BLaER1 treated with 17β-estradiol and CSF1 and Interleukin-3, amounts not matched to agents 10 nM and 100 nM (cell line): Measurements from ENCODE around the gene INPP5A.

Experiments
- H3K27ac ChIP-seq, 11 experiments: shearing (Covaris generic); formaldehyde crosslinking; 2 replicates each; pipeline ENCODE4 v1.8.1; 2022
- H3K27me3 ChIP-seq, 11 experiments: shearing (Covaris generic); formaldehyde crosslinking; 2 replicates each; pipeline ENCODE4 v1.8.1; 2022
- H3K36me3 ChIP-seq, 11 experiments: shearing (Covaris generic); formaldehyde crosslinking; 2 replicates each; pipeline ENCODE4 v1.8.1; 2022
- H3K4me1 ChIP-seq, 10 experiments: shearing (Covaris generic); formaldehyde crosslinking; 2 replicates each; pipeline ENCODE4 v1.8.1; 2022
- H3K4me2 ChIP-seq, 11 experiments: shearing (Covaris generic); formaldehyde crosslinking; 2 replicates each; pipeline ENCODE4 v1.8.1; 2022
- H3K4me3 ChIP-seq, 10 experiments: shearing (Covaris generic); formaldehyde crosslinking; 2 replicates each; pipeline ENCODE4 v1.8.1; 2022
- H3K9ac ChIP-seq, 11 experiments: shearing (Covaris generic); formaldehyde crosslinking; 2 replicates each; pipeline ENCODE4 v1.8.1; 2022
- H3K9me3 ChIP-seq, 11 experiments: shearing (Covaris generic); formaldehyde crosslinking; replicated peaks in 1 of 11; 2 replicates each; pipeline ENCODE4 v1.8.1; 2022
- H4K20me1 ChIP-seq, 11 experiments: shearing (Covaris generic); formaldehyde crosslinking; 2 replicates each; pipeline ENCODE4 v1.8.1; 2022
- Cebpa-rat ChIP-seq, 11 experiments: shearing (Covaris generic); IDR thresholded peaks; 2 replicates each; pipeline ENCODE4 v1.8.1; 2022

Gene INPP5A

DNA sequence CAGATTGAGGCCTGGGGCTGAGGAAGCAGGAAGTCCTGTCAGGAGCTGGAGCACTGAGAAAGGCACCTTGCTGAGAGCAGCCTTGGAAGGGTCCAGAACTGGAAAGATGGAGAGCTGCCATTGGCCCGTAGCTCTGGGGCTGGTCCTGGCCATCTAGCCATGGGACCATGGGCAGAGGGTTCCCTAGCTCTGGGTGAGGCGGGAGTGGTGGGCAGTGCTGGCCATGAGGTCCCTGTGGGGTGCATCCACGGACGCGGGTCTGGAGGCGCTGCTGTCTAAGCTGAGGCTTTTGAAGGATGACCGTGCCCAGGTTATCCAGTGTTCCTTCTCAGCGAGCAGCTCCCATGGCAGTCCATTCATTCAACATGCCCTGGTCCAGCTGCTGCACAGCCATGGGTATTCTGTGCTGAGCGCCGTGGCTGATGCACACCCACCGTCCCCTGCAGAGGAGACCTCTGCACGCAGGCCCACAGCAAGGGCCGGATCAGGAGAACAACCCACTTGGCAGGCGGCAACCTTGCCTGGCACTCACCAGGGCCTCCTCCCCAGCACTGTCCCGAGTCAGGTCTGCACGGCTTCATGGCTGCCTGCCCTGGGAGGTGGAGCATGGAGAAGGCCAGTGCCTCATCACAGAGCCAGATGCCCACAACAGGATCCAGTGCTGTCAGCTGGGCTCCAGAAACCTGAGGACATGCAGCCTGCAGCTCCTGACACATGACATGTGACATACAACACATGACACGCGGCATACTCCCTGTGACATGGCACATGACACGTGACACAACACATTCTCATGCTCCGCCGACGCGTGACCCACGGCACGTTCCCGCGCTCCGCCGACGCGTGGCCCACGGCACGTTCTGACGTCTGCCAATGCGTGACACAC lies 121.9 kb downstream of the INPP5A start:
- peaks cover 0 to 60% (median 26%) of the 10 kb centered on the region in 11 experiments; a peak in 19 of 22 replicates for H3K36me3 ChIP-seq
- H3K27ac ChIP-seq, result no peak overlapping the region
- no peak overlapping the region for H3K9ac ChIP-seq
- H3K4me2 ChIP-seq, result no peak overlapping the region
- H4K20me1 ChIP-seq, result peaks cover 0 to 92% (median 69%) of the 10 kb centered on the region in 11 experiments; a peak in 20 of 22 replicates
- H3K9me3 ChIP-seq, result peaks cover 0 to 10% (median 5%) of the 10 kb centered on the region in 11 experiments; a peak in 10 of 22 replicates
- peaks cover 0 to 17% (median 0%) of the 10 kb centered on the region in 11 experiments; a peak in 5 of 22 replicates for H3K27me3 ChIP-seq
- no peak for TF ChIP-seq Cebpa-rat (IDR thresholded peaks at IDR 0.05)
- H3K4me3 ChIP-seq, result no peak overlapping the region
- H3K4me1 ChIP-seq, result peaks cover 13 to 37% (median 27%) of the 10 kb centered on the region in 10 experiments

DNA sequence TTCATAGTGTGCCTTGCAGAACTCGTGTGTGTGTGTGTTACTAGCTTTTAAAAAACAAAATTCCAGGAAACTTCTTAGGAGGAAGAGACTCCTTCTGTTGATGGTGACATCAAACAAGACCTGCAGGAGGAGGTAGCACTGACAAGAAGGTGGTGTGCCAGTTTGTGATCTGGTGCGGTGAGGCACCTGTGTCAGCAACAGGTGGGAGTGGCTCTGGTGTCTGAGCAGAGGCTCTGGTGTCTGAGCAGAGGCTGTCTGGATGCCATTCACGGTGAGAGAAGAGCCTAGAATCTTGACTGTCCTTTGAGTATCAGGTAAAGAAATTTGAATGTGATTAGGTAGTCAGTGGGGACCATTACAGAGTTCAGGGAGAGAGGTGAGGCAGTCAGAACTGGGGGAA lies 122.8 kb downstream of the INPP5A start:
- Histone ChIP-seq H3K9ac (no peak overlapping the region), H3K4me2 (no peak overlapping the region), H4K20me1 (peaks cover 0 to 92% (median 69%) of the 10 kb centered on the region in 11 experiments; a peak in 19 of 22 replicates), H3K27ac (no peak overlapping the region), H3K36me3 (peaks cover 0 to 55% (median 25%) of the 10 kb centered on the region in 11 experiments; a peak in 19 of 22 replicates), H3K9me3 (peaks cover 0 to 10% (median 5%) of the 10 kb centered on the region in 11 experiments; a peak in 10 of 22 replicates), H3K27me3 (peaks cover 0 to 20% (median 0%) of the 10 kb centered on the region in 11 experiments; a peak in 5 of 22 replicates), H3K4me3 (no peak overlapping the region), H3K4me1 (peaks cover 16 to 39% (median 29%) of the 10 kb centered on the region in 10 experiments)
- TF ChIP-seq Cebpa-rat (IDR thresholded peaks at IDR 0.05), result no peak

DNA sequence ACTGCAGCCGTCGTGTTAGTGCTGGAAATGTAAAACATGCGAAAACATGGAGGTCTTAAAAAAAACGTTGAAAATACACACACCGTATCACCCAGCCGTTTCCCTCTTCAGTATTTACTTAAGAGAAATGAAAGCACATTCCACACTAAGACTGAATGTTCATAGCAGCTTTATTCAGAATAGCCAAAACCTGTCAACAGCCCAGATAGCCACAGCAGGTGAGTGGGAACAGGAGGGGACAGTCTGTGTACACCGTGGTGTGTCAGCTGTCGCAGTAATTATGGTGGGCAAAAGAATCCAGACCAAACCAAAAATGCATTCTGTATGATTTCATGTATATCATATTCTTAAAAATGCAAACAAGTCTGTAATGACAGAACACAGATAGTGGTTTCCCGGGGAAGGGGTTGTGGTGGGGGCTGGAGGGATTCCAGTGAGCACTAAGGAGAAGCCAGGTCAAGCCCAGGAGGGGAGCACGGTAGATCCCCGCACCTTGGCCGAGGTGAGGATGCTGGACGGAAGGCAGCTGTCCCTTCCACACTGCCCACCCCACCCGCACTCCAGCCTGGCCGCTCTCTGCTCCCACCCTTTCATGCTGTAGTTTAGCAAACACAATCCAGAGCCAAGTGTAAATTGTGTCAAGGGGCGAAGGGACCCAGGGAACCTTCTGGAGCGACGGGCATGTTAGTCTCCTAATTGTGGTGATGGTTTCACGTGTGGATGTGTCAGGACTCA lies 124.8 kb downstream of the INPP5A start:
- Histone ChIP-seq H4K20me1 (peaks cover 0 to 92% (median 69%) of the 10 kb centered on the region in 11 experiments; a peak in 19 of 22 replicates), H3K36me3 (peaks cover 0 to 35% (median 23%) of the 10 kb centered on the region in 11 experiments; a peak in 19 of 22 replicates), H3K27me3 (peaks cover 0 to 20% (median 0%) of the 10 kb centered on the region in 11 experiments; a peak in 5 of 22 replicates), H3K27ac (no peak overlapping the region), H3K4me1 (peaks cover 26 to 43% (median 37%) of the 10 kb centered on the region in 10 experiments), H3K9ac (no peak overlapping the region), H3K9me3 (peaks cover 0 to 10% (median 5%) of the 10 kb centered on the region in 11 experiments; a peak in 10 of 22 replicates), H3K4me2 (peak overlapping the region in 4 of 11 experiments; percentile 70 to 88 (median 78); a peak in 4 of 22 replicates), H3K4me3 (no peak overlapping the region)
- TF ChIP-seq Cebpa-rat (IDR thresholded peaks at IDR 0.05), result no peak

DNA sequence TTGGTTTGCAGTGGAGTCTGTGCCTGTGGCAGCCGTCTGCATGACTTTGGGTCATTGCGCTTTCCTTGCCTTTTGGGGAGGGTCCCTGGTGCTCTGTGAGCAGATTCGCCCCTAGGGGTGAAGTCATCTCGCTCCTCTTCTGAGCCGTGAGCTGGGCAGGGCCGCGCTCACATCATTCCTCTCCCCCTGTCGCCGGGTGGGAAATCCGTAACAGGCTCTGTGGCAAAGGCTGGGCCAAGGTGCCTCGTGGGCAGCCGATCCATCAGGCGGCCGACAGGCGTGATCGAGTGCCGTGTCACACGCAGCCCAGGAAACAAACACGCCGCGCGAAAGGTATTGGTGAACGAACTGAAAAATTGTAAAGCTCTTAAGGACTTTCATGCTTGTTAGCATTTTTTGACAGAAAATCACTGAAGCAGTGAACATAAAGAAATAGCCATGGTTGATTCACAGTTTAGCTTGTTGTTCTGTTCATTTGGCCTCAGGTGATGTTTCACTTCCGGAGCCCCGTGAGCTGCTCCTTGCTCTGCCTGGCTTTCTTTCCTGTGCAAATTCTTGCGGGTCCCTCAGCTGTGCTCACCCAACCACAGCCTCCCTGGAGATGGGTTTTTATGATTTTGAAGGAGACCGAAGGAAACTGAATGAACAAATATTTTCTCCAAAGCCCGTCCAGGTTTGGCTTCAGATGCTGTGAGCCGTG lies 126.2 kb downstream of the INPP5A start:
- TF ChIP-seq Cebpa-rat (IDR thresholded peaks at IDR 0.05), result no peak
- Histone ChIP-seq H3K9me3 (peaks cover 0 to 10% (median 5%) of the 10 kb centered on the region in 11 experiments; a peak in 10 of 22 replicates), H3K4me1 (peaks cover 36 to 53% (median 45%) of the 10 kb centered on the region in 10 experiments), H3K4me3 (no peak overlapping the region), H3K27ac (no peak overlapping the region), H3K27me3 (peaks cover 0 to 20% (median 0%) of the 10 kb centered on the region in 11 experiments; a peak in 5 of 22 replicates), H3K9ac (peak overlapping the region in 4 of 11 experiments; percentile 8 to 33 (median 13); a peak in 4 of 22 replicates), H4K20me1 (peaks cover 0 to 92% (median 71%) of the 10 kb centered on the region in 11 experiments; a peak in 19 of 22 replicates), H3K36me3 (peaks cover 0 to 25% (median 19%) of the 10 kb centered on the region in 11 experiments; a peak in 19 of 22 replicates), H3K4me2 (peak overlapping the region; percentile 10 to 89 (median 78); a peak in 21 of 22 replicates)

DNA sequence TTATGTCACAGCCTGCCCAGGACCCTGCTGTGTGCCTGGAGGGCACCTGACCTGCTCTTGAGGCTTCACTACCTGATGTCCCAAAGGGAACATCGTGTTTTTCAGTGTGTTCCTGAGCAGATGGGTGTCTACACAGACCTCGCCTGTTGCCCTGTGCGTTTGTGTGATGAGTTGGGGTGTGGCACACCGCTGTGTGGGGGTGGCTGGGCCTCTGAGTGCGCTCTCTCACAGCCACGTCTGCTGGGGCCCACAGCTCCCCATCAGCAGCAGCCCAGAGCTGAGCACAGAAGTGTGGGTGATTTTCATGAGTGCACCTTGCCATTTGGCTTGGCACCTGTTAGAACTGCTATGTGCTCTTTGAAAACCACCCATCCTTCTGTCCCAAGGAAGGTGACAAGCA lies 126.8 kb downstream of the INPP5A start:
- Histone ChIP-seq H3K27me3 (peaks cover 0 to 20% (median 0%) of the 10 kb centered on the region in 11 experiments; a peak in 5 of 22 replicates), H3K27ac (no peak overlapping the region), H3K4me2 (peak overlapping the region; percentile 10 to 89 (median 78); a peak in 19 of 22 replicates), H4K20me1 (peaks cover 0 to 92% (median 71%) of the 10 kb centered on the region in 11 experiments; a peak in 19 of 22 replicates), H3K4me3 (no peak overlapping the region), H3K36me3 (peaks cover 0 to 20% (median 15%) of the 10 kb centered on the region in 11 experiments; a peak in 18 of 22 replicates), H3K4me1 (peaks cover 42 to 59% (median 49%) of the 10 kb centered on the region in 10 experiments), H3K9me3 (peaks cover 0 to 10% (median 5%) of the 10 kb centered on the region in 11 experiments; a peak in 10 of 22 replicates), H3K9ac (peak overlapping the region in 4 of 11 experiments; percentile 8 to 33 (median 13); a peak in 1 of 22 replicates)
- TF ChIP-seq Cebpa-rat (IDR thresholded peaks at IDR 0.05), result no peak

DNA sequence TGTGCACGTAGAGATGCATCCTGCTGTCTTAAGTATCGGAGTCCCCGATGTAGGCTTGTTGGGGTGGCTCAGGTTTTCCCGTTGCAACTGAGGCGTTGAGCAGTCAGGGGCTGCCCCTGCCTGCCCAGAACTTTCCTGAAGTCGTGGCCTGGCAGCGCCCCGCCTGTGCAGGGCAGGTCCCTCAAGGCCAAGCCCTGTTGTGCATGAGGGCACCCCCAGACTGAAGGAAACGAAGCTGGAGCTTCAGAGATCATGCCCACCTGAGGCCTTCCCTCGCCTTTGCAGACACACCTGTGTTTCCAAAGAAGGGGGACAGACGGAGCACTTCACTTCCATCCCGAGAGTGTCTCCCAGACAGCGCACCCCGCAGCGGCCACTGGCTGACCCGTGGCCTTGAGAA lies 127.3 kb downstream of the INPP5A start:
- Histone ChIP-seq H3K4me1 (peaks cover 43 to 63% (median 53%) of the 10 kb centered on the region in 10 experiments), H3K36me3 (peaks cover 0 to 15% (median 10%) of the 10 kb centered on the region in 11 experiments; a peak in 14 of 22 replicates), H3K27me3 (peaks cover 0 to 20% (median 0%) of the 10 kb centered on the region in 11 experiments; a peak in 5 of 22 replicates), H4K20me1 (peaks cover 0 to 92% (median 71%) of the 10 kb centered on the region in 11 experiments; a peak in 19 of 22 replicates), H3K27ac (no peak overlapping the region), H3K9me3 (peaks cover 0 to 10% (median 5%) of the 10 kb centered on the region in 11 experiments; a peak in 10 of 22 replicates), H3K4me2 (peak overlapping the region; percentile 10 to 89 (median 78); a peak in 16 of 22 replicates), H3K4me3 (no peak overlapping the region), H3K9ac (0 out of 22 replicates have a peak overlapping the region, but pooled peaks of 2 of the 11 experiments have one; percentile 16 to 33)
- no peak for TF ChIP-seq Cebpa-rat (IDR thresholded peaks at IDR 0.05)

DNA sequence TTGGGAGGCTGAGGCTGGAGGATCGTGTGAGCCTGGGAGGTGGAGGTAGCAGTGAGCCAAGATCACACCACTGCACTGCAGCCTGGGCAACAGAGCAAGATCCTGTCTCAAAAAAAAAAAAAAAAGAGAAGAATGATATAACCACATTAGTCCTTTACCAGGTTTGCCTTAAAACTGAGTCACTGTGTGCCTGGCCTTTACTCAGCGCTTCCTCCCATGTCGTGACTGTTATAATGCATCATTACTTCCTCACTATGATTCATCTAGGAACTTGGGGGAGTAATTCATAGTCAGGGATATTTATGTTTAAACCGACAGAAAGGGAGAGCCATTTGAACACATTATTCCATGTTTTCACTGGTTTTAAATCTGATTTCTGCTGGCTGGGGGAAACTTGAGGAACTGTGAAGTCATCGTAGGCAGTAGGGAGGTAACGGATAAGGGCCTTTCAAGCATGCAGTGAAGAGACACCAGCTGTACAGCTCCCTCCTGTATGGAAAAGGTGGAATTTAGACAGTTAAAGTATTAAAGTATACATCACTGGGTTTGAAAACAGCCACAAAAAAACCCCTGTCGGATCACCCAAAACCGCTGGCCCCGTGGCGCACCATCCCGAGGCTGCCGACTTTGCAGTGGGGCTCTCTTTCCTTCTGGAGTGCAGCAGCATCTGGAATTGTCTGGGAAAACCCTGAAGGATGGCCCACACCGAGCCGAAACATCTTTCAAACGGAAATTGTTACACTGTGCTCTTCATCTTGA lies 128.5 kb downstream of the INPP5A start:
- Histone ChIP-seq H3K36me3 (peaks cover 0 to 5% (median 0%) of the 10 kb centered on the region in 11 experiments; a peak in 10 of 22 replicates), H3K4me1 (peaks cover 43 to 66% (median 54%) of the 10 kb centered on the region in 10 experiments), H3K4me3 (no peak overlapping the region), H3K9ac (peak overlapping the region in 1 of 11 experiments; percentile 43; a peak in 2 of 22 replicates), H3K27me3 (peaks cover 0 to 20% (median 0%) of the 10 kb centered on the region in 11 experiments; a peak in 5 of 22 replicates), H3K27ac (peak overlapping the region in 2 of 11 experiments; percentile 16 to 55; a peak in 3 of 22 replicates), H4K20me1 (peaks cover 0 to 92% (median 78%) of the 10 kb centered on the region in 11 experiments; a peak in 19 of 22 replicates), H3K4me2 (peak overlapping the region in 7 of 11 experiments; percentile 6 to 84 (median 50); a peak in 12 of 22 replicates), H3K9me3 (peaks cover 0 to 5% (median under 1%) of the 10 kb centered on the region in 11 experiments; a peak in 8 of 22 replicates)
- no peak for TF ChIP-seq Cebpa-rat (IDR thresholded peaks at IDR 0.05)
